CD4-positive, alpha-beta memory T cell (primary cell): ENCODE data around the gene ANO7. TPM values are rescaled to one million over a fixed set of nuclear protein-coding genes. Genes with fewer than 3 reads are reported as not detected.

ENCODE experiments used
- CTCF ChIA-PET: fragments of 350-600 bp; sonication (Branson Sonifier 250); formaldehyde crosslinking; loops from one replicate; lab custom pipeline; 2021; ENCODE audit warnings: inconsistent platforms; ENCODE audit not compliant: partially characterized antibody; lab: Charles Lee
- POLR2A ChIA-PET: fragments of 350-600 bp; sonication (Branson Sonifier 250); formaldehyde crosslinking; loops from one replicate; lab custom pipeline; 2021; ENCODE audit not compliant: partially characterized antibody; lab: Charles Lee
- DNase-seq, 5 donors: peaks; one replicate each; pipeline versions ENCODE4 v3.0.0 to v3.0.0-alpha.2; 2020 to 2022; ENCODE audit warnings: mixed read lengths in 1 of 5
- H3K27ac ChIP-seq: one replicate; pipeline ENCODE4 v1.7.0; 2013; ENCODE audit warnings: low read depth, low read length
- H3K27me3 ChIP-seq: 2 replicates; pipeline ENCODE4 v1.7.0; 2013; ENCODE audit warnings: mild to moderate bottlenecking, low read length, moderate library complexity; ENCODE audit not compliant: insufficient read depth
- H3K36me3 ChIP-seq: 2 replicates; pipeline ENCODE4 v1.7.0; 2013; ENCODE audit warnings: mild to moderate bottlenecking, low read length, moderate library complexity; ENCODE audit not compliant: insufficient read depth
- H3K4me1 ChIP-seq: 2 replicates; pipeline ENCODE4 v1.7.0; 2013; ENCODE audit warnings: mild to moderate bottlenecking, low read length, moderate library complexity; ENCODE audit not compliant: insufficient read depth
- H3K4me3 ChIP-seq, 2 donors: one replicate each; pipeline ENCODE4 v1.7.0; 2013; ENCODE audit warnings: low read length in 2 of 2, mild to moderate bottlenecking in 1 of 2
- H3K9me3 ChIP-seq, 2 donors: one replicate each; pipeline ENCODE4 v1.7.0; 2013; ENCODE audit warnings: low read length in 2 of 2, control low read depth in 1 of 2; ENCODE audit not compliant: control insufficient read depth in 1 of 2
- H3K27ac Mint-ChIP-seq, 7 donors: one replicate each; pipeline ENCODE4 v1.8.0; 2020 to 2021; ENCODE audit warnings: mixed read lengths in 7 of 7, mild to moderate bottlenecking in 6 of 7, inconsistent platforms in 3 of 7, moderate library complexity in 3 of 7
- H3K27me3 Mint-ChIP-seq, 2 donors: one replicate each; pipeline ENCODE4 v1.8.0; 2020 to 2021; ENCODE audit warnings: mixed read lengths in 2 of 2
- H3K36me3 Mint-ChIP-seq, 2 donors: one replicate each; pipeline ENCODE4 v1.8.0; 2020 to 2021; ENCODE audit warnings: mixed read lengths in 2 of 2, inconsistent platforms in 1 of 2, mild to moderate bottlenecking in 1 of 2
- H3K4me1 Mint-ChIP-seq, 4 donors: one replicate each; pipeline ENCODE4 v1.8.0; 2020 to 2021; ENCODE audit warnings: mixed read lengths in 4 of 4, mild to moderate bottlenecking in 1 of 4
- H3K4me3 Mint-ChIP-seq, 8 donors: one replicate each; pipeline ENCODE4 v1.8.0; 2020 to 2021; ENCODE audit warnings: mixed read lengths in 8 of 8, mild to moderate bottlenecking in 7 of 8, moderate library complexity in 6 of 8, inconsistent platforms in 3 of 8
- H3K9me3 Mint-ChIP-seq, 8 donors: one replicate each; pipeline ENCODE4 v1.8.0; 2020 to 2021; ENCODE audit warnings: mixed read lengths in 8 of 8, mild to moderate bottlenecking in 5 of 8, inconsistent platforms in 3 of 8, moderate library complexity in 1 of 8
- intact Hi-C: fragments of 100-400 bp; cut with micrococcal nuclease; formaldehyde crosslinking; loops from one replicate; pipeline ENCODE4 v1.15.1; 2023
- polyA plus RNA-seq, 2 donors: library from polyadenylated mRNA; unstranded; fragments of 300-500 nt; fragmentation: Illumina TruSeq; gene quantifications; one replicate each; pipeline ENCODE4 v1.2.3, GENCODE V29; 2021
- total RNA-seq, 2 experiments: library from RNA; stranded (reverse); gene quantifications; one replicate each; pipeline ENCODE4 v1.2.3, GENCODE V29; 2021

The ANO7 gene
- total and polyA plus RNA-seq, 4 experiments from 2014 or later = 0.13 to 0.81 (median 0.53) TPM; not detected in 1

- ChIA-PET POLR2A (no interaction called here), CTCF (interaction anchor here (2.2 kb wide), 1 partner anchor 10 kb away, joined by 8 read pairs; no protein-coding TSS in a partner anchor)
- peaks cover 19 to 49% of the 10 kb centered on the region in 2 donors for H3K36me3 Mint-ChIP-seq
- no peak overlapping the region for H3K4me3 ChIP-seq
- H3K4me1 ChIP-seq = peaks cover 21% of the 10 kb centered on the region
- no peaks in the 10 kb centered on the region for H3K27me3 Mint-ChIP-seq
- no peaks in the 10 kb centered on the region for H3K9me3 ChIP-seq
- peaks cover 21% of the 10 kb centered on the region for H3K36me3 ChIP-seq
- no peak overlapping the region for H3K27ac ChIP-seq
- intact Hi-C loops = no loop called here
- no peak for DNase-seq
- no peaks in the 10 kb centered on the region for H3K27me3 ChIP-seq
- H3K4me1 Mint-ChIP-seq = peaks cover 18 to 32% (median 25%) of the 10 kb centered on the region in 4 donors
- H3K4me3 Mint-ChIP-seq = peak overlapping the region in 2 of 8 donors; percentile 8 to 61
- H3K27ac Mint-ChIP-seq = peak overlapping the region in 2 of 7 donors; percentile 25 to 65
- H3K9me3 Mint-ChIP-seq = peaks cover 0 to under 1% (median 0%) of the 10 kb centered on the region in 8 donors
Measured at GRCh38 chr2:241268306-241268705, 79.8 kb downstream of the ANO7 start.

- no peak overlapping the region for H3K4me3 ChIP-seq
- H3K27ac ChIP-seq = no peak overlapping the region
- POLR2A ChIA-PET = no interaction called here
- no peaks in the 10 kb centered on the region for H3K27me3 ChIP-seq
- H3K36me3 ChIP-seq = peaks cover 17% of the 10 kb centered on the region
- DNase-seq = no peak
- Mint-ChIP-seq H3K4me1 (peaks cover 22 to 38% (median 30%) of the 10 kb centered on the region in 4 donors), H3K27ac (peak overlapping the region in 3 of 7 donors; percentile 4 to 80 (median 45)), H3K9me3 (no peaks in the 10 kb centered on the region), H3K4me3 (peak overlapping the region in 4 of 8 donors; percentile 10 to 57 (median 34)), H3K27me3 (no peaks in the 10 kb centered on the region), H3K36me3 (peaks cover 13 to 45% of the 10 kb centered on the region in 2 donors)
- CTCF ChIA-PET = interaction anchor here (2.2 kb wide), 1 partner anchor 11 kb away, joined by 8 read pairs; no protein-coding TSS in a partner anchor
- peaks cover 22% of the 10 kb centered on the region for H3K4me1 ChIP-seq
- no peaks in the 10 kb centered on the region for H3K9me3 ChIP-seq
- intact Hi-C loops = no loop called here
Measured at GRCh38 chr2:241268716-241269445, 80.4 kb downstream of the ANO7 start.

- ChIA-PET CTCF (no interaction called here), POLR2A (interaction anchor here (2.6 kb wide), 1 partner anchor 45 kb away, joined by 12 read pairs; the partner anchor contains the start of genes HDLBP and SEPTIN2)
- no peaks in the 10 kb centered on the region for H3K9me3 Mint-ChIP-seq
- peaks cover 12 to 39% of the 10 kb centered on the region in 2 donors for H3K36me3 Mint-ChIP-seq
- H3K27me3 Mint-ChIP-seq = no peaks in the 10 kb centered on the region
- H3K4me3 Mint-ChIP-seq = peak overlapping the region in 4 of 8 donors; percentile 9 to 63 (median 23)
- H3K36me3 ChIP-seq = peaks cover 11% of the 10 kb centered on the region
- no peak for DNase-seq
- intact Hi-C loops = loop anchor here (5.0 kb wide), 1 partner anchor 237 kb away; the partner anchor contains the start of gene STK25
- peaks cover 24 to 47% (median 36%) of the 10 kb centered on the region in 4 donors for H3K4me1 Mint-ChIP-seq
- no peak overlapping the region for H3K4me3 ChIP-seq
- H3K27ac Mint-ChIP-seq = peak overlapping the region in 4 of 7 donors; percentile 29 to 91 (median 66)
- H3K9me3 ChIP-seq = no peaks in the 10 kb centered on the region
- peaks cover 22% of the 10 kb centered on the region for H3K4me1 ChIP-seq
- no peaks in the 10 kb centered on the region for H3K27me3 ChIP-seq
- no peak overlapping the region for H3K27ac ChIP-seq
Measured at GRCh38 chr2:241269707-241270520, 81.4 kb downstream of the ANO7 start.

- Histone ChIP-seq H3K27ac (no peak overlapping the region), H3K36me3 (peaks cover 11% of the 10 kb centered on the region), H3K27me3 (no peaks in the 10 kb centered on the region), H3K4me1 (peaks cover 22% of the 10 kb centered on the region), H3K9me3 (no peaks in the 10 kb centered on the region), H3K4me3 (no peak overlapping the region)
- Mint-ChIP-seq H3K27me3 (no peaks in the 10 kb centered on the region), H3K9me3 (peaks cover 0 to 6% (median 2%) of the 10 kb centered on the region in 8 donors), H3K36me3 (peaks cover 18 to 37% of the 10 kb centered on the region in 2 donors), H3K4me3 (peak overlapping the region in 7 of 8 donors; percentile 92 to 97 (median 94)), H3K4me1 (peaks cover 26 to 47% (median 38%) of the 10 kb centered on the region in 4 donors), H3K27ac (peak overlapping the region in 6 of 7 donors; percentile 18 to 96 (median 86))
- DNase-seq = no peak
- ChIA-PET POLR2A (interaction anchor here (2.6 kb wide), 1 partner anchor 44 kb away, joined by 12 read pairs; the partner anchor contains the start of genes HDLBP and SEPTIN2), CTCF (no interaction called here)
- intact Hi-C loops = loop anchor here (5.0 kb wide), 1 partner anchor 237 kb away; the partner anchor contains the start of gene STK25
Measured at GRCh38 chr2:241270531-241270930, 82.1 kb downstream of the ANO7 start.

GRCh38 chr2:241271706-241272302 is 83.3 kb downstream of the ANO7 start:
- Histone ChIP-seq H3K27me3 (no peaks in the 10 kb centered on the region), H3K4me3 (peak overlapping the region in 1 of 2 donors; percentile 63), H3K27ac (peak overlapping the region; percentile 58), H3K4me1 (peaks cover 22% of the 10 kb centered on the region), H3K36me3 (peaks cover 3% of the 10 kb centered on the region), H3K9me3 (no peaks in the 10 kb centered on the region)
- peak overlapping the region; percentile 92 to 97 (median 94) for H3K4me3 Mint-ChIP-seq
- CTCF ChIA-PET = no interaction called here
- H3K36me3 Mint-ChIP-seq = peaks cover 22 to 31% of the 10 kb centered on the region in 2 donors
- peak overlapping the region; percentile 39 to 97 (median 93) for H3K27ac Mint-ChIP-seq
- peaks cover 26 to 47% (median 38%) of the 10 kb centered on the region in 4 donors for H3K4me1 Mint-ChIP-seq
- no peaks in the 10 kb centered on the region for H3K27me3 Mint-ChIP-seq
- intact Hi-C loops = loop anchor here (1.0 to 5.0 kb wide), 2 partner anchors 43 to 235 kb away; partner anchors contain the start of genes HDLBP, SEPTIN2 and STK25
- peaks cover 0 to 9% (median 4%) of the 10 kb centered on the region in 8 donors for H3K9me3 Mint-ChIP-seq
- DNase-seq = peak; percentile 44 to 72 (median 50)
- POLR2A ChIA-PET = interaction anchor here (1.3 to 2.6 kb wide), 2 partner anchors 43 to 45 kb away, joined by 3 to 12 read pairs; partner anchors contain the start of genes HDLBP and SEPTIN2
